ENCODE data around the gene STRN4.

DNA sequence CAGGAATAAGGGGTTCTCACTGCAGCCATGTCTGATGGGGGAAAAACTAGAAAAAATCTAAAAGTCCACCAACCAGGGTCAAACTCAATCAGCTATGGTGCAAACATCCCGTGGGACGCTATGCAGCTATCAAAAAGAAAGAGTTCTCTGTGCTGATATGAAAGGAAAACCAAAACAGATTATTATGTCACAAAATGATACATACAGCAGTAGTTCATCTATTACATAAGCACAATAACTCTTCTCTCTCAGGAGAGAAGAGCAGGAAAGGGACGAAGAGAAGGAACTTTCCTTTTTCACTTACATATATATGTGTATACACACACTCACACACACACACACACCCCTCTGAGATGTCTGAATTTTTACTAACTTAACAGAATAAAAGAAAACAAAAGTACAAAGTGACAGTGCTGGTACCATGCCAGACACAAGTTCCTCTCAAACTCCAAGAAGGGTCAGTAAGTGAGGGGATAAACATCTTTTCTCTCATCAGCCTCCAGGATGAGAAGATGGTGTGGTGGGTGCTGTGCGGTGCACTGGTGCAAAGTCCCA lies 3.2 kb downstream of the STRN4 start:
- TF ChIP-seq GATA3 (IDR thresholded peaks at IDR 0.05; ENCODE audit: low read depth, low read length) (no peak), GATA2 (IDR thresholded peaks at IDR 0.05; ENCODE audit: low read depth, low read length) (no peak)

All from SH-SY5Y (cell line).